Measurements from ENCODE around the gene MARVELD2. TPM values are rescaled to one million over a fixed set of nuclear protein-coding genes. Genes with fewer than 3 reads are reported as not detected.

Gene MARVELD2
- total and polyA plus RNA-seq, 2 of the 13 experiments (the other 11 are each of a cell fraction or from before 2014, with no cell fraction given), result 11.1 to 15.4 TPM

GRCh38 chr5:69369340-69370121, 45.4 kb upstream of the MARVELD2 start, which contains the start of the genes AK6, RAD17 and TAF9 (continued):
- TF ChIP-seq SYNCRIP (IDR thresholded peaks at IDR 0.05; ENCODE audit: insufficient read depth, low read depth, low read length) (no peak), ZNF577 (CRISPR knock-in tag; IDR thresholded peaks at IDR 0.05; ENCODE audit: borderline replicate concordance, low read depth) (0 out of 2 replicates have a peak, but pooled peaks have one; percentile 56), EHMT2 (IDR thresholded peaks at IDR 0.05; ENCODE audit: borderline replicate concordance, low read depth, low read length) (no peak), ZNF780A (CRISPR knock-in tag; IDR thresholded peaks at IDR 0.05) (peak; percentile 24; the same call in 1 of the 2 replicates), ZFP82 (CRISPR knock-in tag; IDR thresholded peaks at IDR 0.05; ENCODE audit: borderline replicate concordance) (peak; percentile 83; the same call in 1 of the 2 replicates), SNAPC5 (CRISPR knock-in tag; IDR thresholded peaks at IDR 0.05; ENCODE audit: borderline replicate concordance) (peak; percentile 84), SSRP1 (CRISPR knock-in tag; IDR thresholded peaks at IDR 0.05) (no peak), SRF (IDR thresholded peaks at IDR 0.05; ENCODE audit: low read depth, low read length) (peak; percentile 37; the same call in 1 of the 2 replicates), ZNF142 (CRISPR knock-in tag; IDR thresholded peaks at IDR 0.05) (0 out of 2 replicates have a peak, but pooled peaks have one; percentile 66), ZNF44 (CRISPR knock-in tag; IDR thresholded peaks at IDR 0.05) (0 out of 2 replicates have a peak, but pooled peaks have one; percentile 33), FLYWCH1 (CRISPR knock-in tag; IDR thresholded peaks at IDR 0.05) (peak; percentile 82; the same call in 1 of the 2 replicates), ATRX (CRISPR knock-in tag; IDR thresholded peaks at IDR 0.05; ENCODE audit: borderline replicate concordance) (no peak), ZNF282 (IDR thresholded peaks at IDR 0.05; ENCODE audit: partially characterized antibody) (no peak), ZBTB39 (CRISPR knock-in tag; IDR thresholded peaks at IDR 0.05) (no peak; the same call in 1 of the 2 replicates), KDM6A (CRISPR knock-in tag; IDR thresholded peaks at IDR 0.05; ENCODE audit: low read depth) (no peak), ZNF232 (CRISPR knock-in tag; IDR thresholded peaks at IDR 0.05; ENCODE audit: borderline replicate concordance) (peak; percentile 64; the same call in 1 of the 2 replicates), GATAD2A (CRISPR knock-in tag; IDR thresholded peaks at IDR 0.05) (no peak), ZIK1 (CRISPR knock-in tag; IDR thresholded peaks at IDR 0.05; ENCODE audit: borderline replicate concordance, low read depth) (peak; percentile 58; the same call in 1 of the 2 replicates), ZNF354B (CRISPR knock-in tag; IDR thresholded peaks at IDR 0.05) (no peak)
- TF ChIP-seq, protein P1, sequence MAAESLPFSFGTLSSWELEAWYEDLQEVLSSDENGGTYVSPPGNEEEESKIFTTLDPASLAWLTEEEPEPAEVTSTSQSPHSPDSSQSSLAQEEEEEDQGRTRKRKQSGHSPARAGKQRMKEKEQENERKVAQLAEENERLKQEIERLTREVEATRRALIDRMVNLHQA (CRISPR knock-in tag; IDR thresholded peaks at IDR 0.05), result no peak

Measured in HepG2 (cell line).